Esophagus muscularis mucosa (tissue), 4 donors: Measurements from ENCODE around the gene NDUFAF4.

Source experiments
- EP300 ChIP-seq: sonication (generic); formaldehyde crosslinking; IDR thresholded peaks from one replicate; pipeline ENCODE4 v1.6.1; 2017; ENCODE audit warnings: antibody characterized with exemption
- POLR2A ChIP-seq: fragments of 450-650 bp; IDR thresholded peaks from one replicate; pipeline ENCODE4 v1.6.1; 2017; ENCODE audit warnings: antibody characterized with exemption, moderate library complexity, mild to moderate bottlenecking, low read depth
- POLR2AphosphoS5 ChIP-seq, 2 donors: sonication (generic); formaldehyde crosslinking; IDR thresholded peaks; one replicate each; pipeline ENCODE4 v1.6.1; 2017; ENCODE audit warnings: antibody characterized with exemption in 2 of 2
- TF ChIP-seq, protein P1 (sequence below), 3 experiments: fragments of 200-600 bp in 2 of 3; fragments of 450-650 bp in 1 of 3; sonication (generic) in 2 of 3; IDR thresholded peaks; one replicate each; pipeline ENCODE4 v1.5.1; 2017 to 2019; ENCODE audit warnings: antibody characterized with exemption in 3 of 3, mild to moderate bottlenecking in 2 of 3, moderate library complexity in 1 of 3

GRCh38 chr6:96927660-96928059 is 30.0 kb upstream of the NDUFAF4 start:
- TF ChIP-seq POLR2AphosphoS5 (IDR thresholded peaks at IDR 0.05) (no peak), EP300 (no peak), POLR2A (no peak)
- TF ChIP-seq, protein P1, sequence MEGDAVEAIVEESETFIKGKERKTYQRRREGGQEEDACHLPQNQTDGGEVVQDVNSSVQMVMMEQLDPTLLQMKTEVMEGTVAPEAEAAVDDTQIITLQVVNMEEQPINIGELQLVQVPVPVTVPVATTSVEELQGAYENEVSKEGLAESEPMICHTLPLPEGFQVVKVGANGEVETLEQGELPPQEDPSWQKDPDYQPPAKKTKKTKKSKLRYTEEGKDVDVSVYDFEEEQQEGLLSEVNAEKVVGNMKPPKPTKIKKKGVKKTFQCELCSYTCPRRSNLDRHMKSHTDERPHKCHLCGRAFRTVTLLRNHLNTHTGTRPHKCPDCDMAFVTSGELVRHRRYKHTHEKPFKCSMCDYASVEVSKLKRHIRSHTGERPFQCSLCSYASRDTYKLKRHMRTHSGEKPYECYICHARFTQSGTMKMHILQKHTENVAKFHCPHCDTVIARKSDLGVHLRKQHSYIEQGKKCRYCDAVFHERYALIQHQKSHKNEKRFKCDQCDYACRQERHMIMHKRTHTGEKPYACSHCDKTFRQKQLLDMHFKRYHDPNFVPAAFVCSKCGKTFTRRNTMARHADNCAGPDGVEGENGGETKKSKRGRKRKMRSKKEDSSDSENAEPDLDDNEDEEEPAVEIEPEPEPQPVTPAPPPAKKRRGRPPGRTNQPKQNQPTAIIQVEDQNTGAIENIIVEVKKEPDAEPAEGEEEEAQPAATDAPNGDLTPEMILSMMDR (IDR thresholded peaks at IDR 0.05), result no peak
